Measurements from ENCODE around the gene MARVELD1. TPM values are rescaled to one million over a fixed set of nuclear protein-coding genes. Genes with fewer than 3 reads are reported as not detected.

Gene MARVELD1
- total and polyA plus RNA-seq, 2 of the 4 experiments (the other 2 are of a cell fraction), result 12.0 to 68.1 TPM

DNA sequence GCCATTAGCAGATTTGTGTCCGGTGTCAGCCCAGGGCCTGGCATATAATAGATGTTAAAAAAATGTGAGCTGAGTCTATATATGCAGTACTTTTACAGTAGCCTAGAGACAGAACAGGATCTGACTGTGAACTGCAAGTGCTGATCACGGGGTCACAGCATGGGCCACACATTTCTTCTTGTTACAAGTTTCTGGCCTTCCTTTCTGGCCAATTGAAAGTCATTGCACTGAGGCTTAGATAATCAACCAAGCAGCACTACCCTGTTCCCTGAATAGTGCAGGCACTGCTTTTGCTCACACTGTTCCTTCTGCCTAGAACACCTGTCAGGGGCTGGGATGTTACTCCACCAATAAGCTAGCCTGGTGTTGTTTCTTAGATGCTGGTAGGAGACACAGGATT is 5.4 kb upstream of the MARVELD1 start:
- H3K79me1 ChIP-seq (ENCODE audit: low read depth in 1 of 2, low read length in 2 of 2), result peaks cover 5 to 10% of the 10 kb centered on the region in 2 experiments; a peak in 3 of 4 replicates
- H4K5ac ChIP-seq (ENCODE audit: low read depth, low read length), result no peak overlapping the region
- ATAC-seq (ENCODE audit: low read depth) (no peak), DNase-seq (no peak)
- H3K9ac ChIP-seq (ENCODE audit: low read depth, low read length), result no peak overlapping the region
- no TSS peak for BruUV-seq (replicated peaks)
- H3K14ac ChIP-seq (replicated peaks; ENCODE audit: low read depth, low read length), result 0 out of 2 replicates have a peak overlapping the region, but pooled peaks have one; percentile 47
- dilution Hi-C loops (cut with HindIII; ENCODE audit: low sequenced_read_pairs, unreplicated experiment) (no loop called here), intact Hi-C loops (cut with micrococcal nuclease) (no loop called here), in situ Hi-C loops (cut with MboI; ENCODE audit: low sequenced_read_pairs) (no loop called here)
- no peaks in the 10 kb centered on the region for H3K36me3 ChIP-seq (ENCODE audit: control insufficient read depth, insufficient read depth, low read length)
- no peak overlapping the region for H3K18ac ChIP-seq (ENCODE audit: low read depth, low read length)
- H2BK5ac ChIP-seq (ENCODE audit: low read depth, low read length, poor library complexity, severe bottlenecking), result no peak overlapping the region
- no peak overlapping the region for H3K27ac ChIP-seq (ENCODE audit: insufficient read depth, low read length)
- H3K27me3 ChIP-seq (ENCODE audit: control insufficient read depth, insufficient read depth, low read length), result no peaks in the 10 kb centered on the region
- WGBS, 2 experiments (ENCODE audit: extremely low coverage in 2 of 2, insufficient read length in 1 of 2), result 100% methylated on average over 2 of the region's 2 CpGs; no CpG with 5 or more reads in 1 of the 2 experiments
- no peaks in the 10 kb centered on the region for H4K20me1 ChIP-seq (ENCODE audit: insufficient read depth, low read length)
- H3K4ac ChIP-seq (ENCODE audit: low read depth, low read length), result peak overlapping the region; percentile 42
- H4K8ac ChIP-seq (ENCODE audit: low read depth in 2 of 2, low read length in 2 of 2), result no peak overlapping the region
- no peak overlapping the region for H2AFZ ChIP-seq (replicated peaks; ENCODE audit: low read length, poor library complexity)
- no peaks in the 10 kb centered on the region for H3K9me3 ChIP-seq (ENCODE audit: control insufficient read depth, insufficient read depth, low read length)
- H2BK20ac ChIP-seq (ENCODE audit: low read depth, low read length), result no peak overlapping the region
- no peak overlapping the region for H2AK9ac ChIP-seq (replicated peaks; ENCODE audit: low read depth, low read length, poor library complexity)
- ChIA-PET POLR2A (ENCODE audit: unreplicated experiment) (no interaction called here), CTCF (interaction anchor here (1.4 kb wide), 1 partner anchor 23 kb away, joined by 7 read pairs; no protein-coding TSS in a partner anchor)
- H3K9me1 ChIP-seq (ENCODE audit: insufficient read depth, low read length), result peaks cover 13% of the 10 kb centered on the region
- TF ChIP-seq MXI1 (IDR thresholded peaks at IDR 0.05; ENCODE audit: borderline replicate concordance, low read depth, low read length), result no peak
- peak overlapping the region; percentile 44; the same call in 1 of the 2 replicates for H2AK5ac ChIP-seq (ENCODE audit: low read depth, low read length)
- no peak overlapping the region for H3K56ac ChIP-seq (ENCODE audit: extremely low read depth, insufficient read depth, low read length)
- H2BK120ac ChIP-seq (ENCODE audit: low read depth, low read length), result 0 out of 2 replicates have a peak overlapping the region, but pooled peaks have one; percentile 19
- no peak overlapping the region for H2BK15ac ChIP-seq (ENCODE audit: low read depth, low read length)
- peak overlapping the region; percentile 24; the same call in 1 of the 2 replicates for H3K23ac ChIP-seq (ENCODE audit: low read depth, low read length)
- peaks cover 11% of the 10 kb centered on the region for H3K4me1 ChIP-seq (ENCODE audit: control insufficient read depth, insufficient read depth, low read length)
- no peak overlapping the region for H3K4me3 ChIP-seq (ENCODE audit: insufficient read depth, low read depth, low read length)
- no peak overlapping the region for H3K4me2 ChIP-seq (ENCODE audit: low read depth, low read length)
- no peak overlapping the region for H4K91ac ChIP-seq (ENCODE audit: insufficient read depth, low read depth, low read length)

Data from IMR-90 (cell line).